ENCODE measurements around the gene LCOR. TPM values are rescaled to one million over a fixed set of nuclear protein-coding genes. Genes with fewer than 3 reads are reported as not detected.

LCOR gene
- total and polyA plus RNA-seq, 2 experiments from 2014 or later: 26.1 to 48.7 TPM

GRCh38 chr10:97040248-97040584 is 208.1 kb downstream of the LCOR start:
- 97% methylated on average over 9 of the region's 9 CpGs for WGBS (ENCODE audit: low lambda C conversion rate, missing lambda C conversion rate)
- H3K27ac ChIP-seq: no peak overlapping the region
- no peak overlapping the region for H3K4me2 ChIP-seq
- no peak overlapping the region for H3K4me3 ChIP-seq
- no peaks in the 10 kb centered on the region for H4K20me1 ChIP-seq (ENCODE audit: insufficient read depth, poor library complexity, severe bottlenecking)
- peaks cover 4% of the 10 kb centered on the region for H3K4me1 ChIP-seq (ENCODE audit: insufficient read depth)
- H3K36me3 ChIP-seq (replicated peaks; ENCODE audit: insufficient read depth, low read depth): no peaks in the 10 kb centered on the region
- TF ChIP-seq EZH2phosphoT487 (IDR thresholded peaks at IDR 0.05; ENCODE audit: low read depth, severe bottlenecking, unreplicated experiment) (no peak), CTCF (IDR thresholded peaks at IDR 0.05; ENCODE audit: poor library complexity) (no peak), EZH2 (IDR thresholded peaks at IDR 0.05; ENCODE audit: borderline replicate concordance) (no peak)
- no peaks in the 10 kb centered on the region for H3K9me3 ChIP-seq (ENCODE audit: low read depth)
- H3K27me3 ChIP-seq: no peaks in the 10 kb centered on the region
- no peak overlapping the region for H2AFZ ChIP-seq
- no peak for DNase-seq (ENCODE audit: low spot score)
- no peaks in the 10 kb centered on the region for H3K9me2 ChIP-seq (replicated peaks; ENCODE audit: insufficient read depth)
- no peaks in the 10 kb centered on the region for H3K79me2 ChIP-seq

GRCh38 chr10:97040706-97041105 is 208.6 kb downstream of the LCOR start:
- H3K4me1 ChIP-seq (ENCODE audit: insufficient read depth): peaks cover 4% of the 10 kb centered on the region
- no peaks in the 10 kb centered on the region for H3K9me2 ChIP-seq (replicated peaks; ENCODE audit: insufficient read depth)
- H3K27ac ChIP-seq: no peak overlapping the region
- H3K4me2 ChIP-seq: no peak overlapping the region
- H3K27me3 ChIP-seq: no peaks in the 10 kb centered on the region
- no peaks in the 10 kb centered on the region for H3K9me3 ChIP-seq (ENCODE audit: low read depth)
- 86% methylated on average over 8 of the region's 8 CpGs for WGBS (ENCODE audit: low lambda C conversion rate, missing lambda C conversion rate)
- no peaks in the 10 kb centered on the region for H3K79me2 ChIP-seq
- no peaks in the 10 kb centered on the region for H4K20me1 ChIP-seq (ENCODE audit: insufficient read depth, poor library complexity, severe bottlenecking)
- H3K36me3 ChIP-seq (replicated peaks; ENCODE audit: insufficient read depth, low read depth): no peaks in the 10 kb centered on the region
- DNase-seq (ENCODE audit: low spot score): no peak
- no peak overlapping the region for H3K4me3 ChIP-seq
- no peak overlapping the region for H2AFZ ChIP-seq
- TF ChIP-seq CTCF (IDR thresholded peaks at IDR 0.05; ENCODE audit: poor library complexity): no peak
- TF ChIP-seq EZH2 (IDR thresholded peaks at IDR 0.05; ENCODE audit: borderline replicate concordance): no peak
- no peak for TF ChIP-seq EZH2phosphoT487 (IDR thresholded peaks at IDR 0.05; ENCODE audit: low read depth, severe bottlenecking, unreplicated experiment)

- TF ChIP-seq EZH2phosphoT487 (IDR thresholded peaks at IDR 0.05; ENCODE audit: low read depth, severe bottlenecking, unreplicated experiment): no peak
- TF ChIP-seq EZH2 (IDR thresholded peaks at IDR 0.05; ENCODE audit: borderline replicate concordance): no peak
- no peak for TF ChIP-seq CTCF (IDR thresholded peaks at IDR 0.05; ENCODE audit: poor library complexity)
- Histone ChIP-seq H3K27me3 (no peaks in the 10 kb centered on the region), H3K9me2 (replicated peaks; ENCODE audit: insufficient read depth) (no peaks in the 10 kb centered on the region), H3K79me2 (no peaks in the 10 kb centered on the region), H4K20me1 (ENCODE audit: insufficient read depth, poor library complexity, severe bottlenecking) (no peaks in the 10 kb centered on the region), H3K4me2 (no peak overlapping the region), H3K36me3 (replicated peaks; ENCODE audit: insufficient read depth, low read depth) (no peaks in the 10 kb centered on the region), H2AFZ (no peak overlapping the region), H3K4me3 (no peak overlapping the region), H3K9me3 (ENCODE audit: low read depth) (no peaks in the 10 kb centered on the region), H3K4me1 (ENCODE audit: insufficient read depth) (peaks cover 4% of the 10 kb centered on the region), H3K27ac (no peak overlapping the region)
- 90% methylated on average over 5 of the region's 5 CpGs for WGBS (ENCODE audit: low lambda C conversion rate, missing lambda C conversion rate)
- DNase-seq (ENCODE audit: low spot score): no peak
These were observed 210.0 kb downstream of the LCOR start for GRCh38 chr10:97042081-97042480.
